T-cell (primary cell): ENCODE measurements around the gene MPEG1. TPM values are rescaled to one million over a fixed set of nuclear protein-coding genes. Genes with fewer than 3 reads are reported as not detected.

ENCODE experiments used
- ATAC-seq, 4 experiments: fragments of 200-7000 bp in 3 of 4; fragments of 150-1000 bp in 1 of 4; cut with Tn5 transposase; replicated peaks in 1 of 4; 1 replicate in 3 of 4; 2 replicates in 1 of 4; pipeline ENCODE4 v1.10.0; 2021; ENCODE audit warnings: moderate library complexity in 3 of 4, mild to moderate bottlenecking in 2 of 4, moderate number of reproducible peaks in 1 of 4
- CTCF ChIA-PET, 2 donors: fragments of 300-600 bp; sonication (Branson Sonifier 250); formaldehyde crosslinking; loops; one replicate each; lab custom pipeline; 2022; ENCODE audit warnings: antibody characterized with exemption in 2 of 2; lab: Charles Lee
- POLR2A ChIA-PET, 2 donors: fragments of 300-600 bp; sonication (Branson Sonifier 250); formaldehyde crosslinking; loops; one replicate each; lab custom pipeline; 2022; ENCODE audit warnings: antibody characterized with exemption in 2 of 2; lab: Charles Lee
- DNase-seq, 35 experiments: peaks; one replicate each; pipeline versions ENCODE4 v3.0.0 to v3.0.0-alpha.2; 2013 to 2023
- H3K27ac ChIP-seq: one replicate; pipeline ENCODE4 v1.5.1; 2013; ENCODE audit warnings: low read length
- H3K27me3 ChIP-seq, 2 experiments: replicated peaks in 1 of 2; 1 replicate in 1 of 2; 2 replicates in 1 of 2; pipeline versions ENCODE4 v1.6.1 to v1.7.0; 2013; ENCODE audit warnings: low read length in 1 of 2, mixed read lengths in 1 of 2; ENCODE audit not compliant: control insufficient read depth in 2 of 2, insufficient read depth in 2 of 2; ENCODE audit errors: extremely low read depth in 1 of 2
- H3K36me3 ChIP-seq, 2 donors: 1 replicate in 1 of 2; 2 replicates in 1 of 2; pipeline versions ENCODE4 v1.6.1 to v1.7.0; 2013; ENCODE audit warnings: low read length in 1 of 2; ENCODE audit not compliant: control insufficient read depth in 2 of 2, insufficient read depth in 1 of 2; ENCODE audit errors: extremely low read depth in 1 of 2
- H3K4me1 ChIP-seq, 2 experiments: 1 replicate in 1 of 2; 2 replicates in 1 of 2; pipeline versions ENCODE4 v1.6.1 to v1.7.0; 2013; ENCODE audit warnings: low read length in 2 of 2, mixed read lengths in 1 of 2; ENCODE audit not compliant: insufficient read depth in 2 of 2, control insufficient read depth in 1 of 2; ENCODE audit errors: extremely low read depth in 1 of 2
- H3K4me3 ChIP-seq, 2 donors: 1 replicate in 1 of 2; 2 replicates in 1 of 2; pipeline versions ENCODE4 v1.5.1 to v1.7.0; 2013; ENCODE audit warnings: mild to moderate bottlenecking in 2 of 2, low read length in 1 of 2, moderate library complexity in 1 of 2; ENCODE audit not compliant: control insufficient read depth in 1 of 2; ENCODE audit errors: extremely low read depth in 1 of 2
- H3K9me3 ChIP-seq: 2 replicates; pipeline ENCODE4 v1.7.0; 2013
- H3K27ac Mint-ChIP-seq, 2 donors: one replicate each; pipeline ENCODE4 v1.8.0; 2020 to 2021; ENCODE audit warnings: mild to moderate bottlenecking in 2 of 2, mixed read lengths in 2 of 2
- H3K27me3 Mint-ChIP-seq, 2 donors: one replicate each; pipeline ENCODE4 v1.8.0; 2021 to 2022; ENCODE audit warnings: mixed read lengths in 2 of 2
- H3K36me3 Mint-ChIP-seq: one replicate; pipeline ENCODE4 v1.8.0; 2021; ENCODE audit warnings: mixed read lengths
- H3K4me1 Mint-ChIP-seq, 3 donors: one replicate each; pipeline ENCODE4 v1.8.0; 2020 to 2022; ENCODE audit warnings: mixed read lengths in 3 of 3, mild to moderate bottlenecking in 1 of 3
- H3K4me3 Mint-ChIP-seq, 3 donors: one replicate each; pipeline ENCODE4 v1.8.0; 2020 to 2022; ENCODE audit warnings: mild to moderate bottlenecking in 3 of 3, mixed read lengths in 3 of 3, moderate library complexity in 3 of 3
- H3K9me3 Mint-ChIP-seq, 3 donors: one replicate each; pipeline ENCODE4 v1.8.0; 2020 to 2022; ENCODE audit warnings: mixed read lengths in 3 of 3
- WGBS: methylation state at CpG from one replicate; pipeline ENCODE4 v1.1.5; 2013; ENCODE audit warnings: missing lambda C conversion rate; ENCODE audit not compliant: insufficient coverage; 5-methylcytosine and 5-hydroxymethylcytosine counted together
- total RNA-seq, 35 experiments: library from RNA in 6 of 35; stranded (reverse) in 6 of 35; fragments of 120-200 nt in 1 of 35; gene quantifications; one replicate each; pipeline versions ENCODE4 v1.2.1 to v1.2.4 and lab custom pipeline; 2013 to 2026

The MPEG1 gene, protein sequence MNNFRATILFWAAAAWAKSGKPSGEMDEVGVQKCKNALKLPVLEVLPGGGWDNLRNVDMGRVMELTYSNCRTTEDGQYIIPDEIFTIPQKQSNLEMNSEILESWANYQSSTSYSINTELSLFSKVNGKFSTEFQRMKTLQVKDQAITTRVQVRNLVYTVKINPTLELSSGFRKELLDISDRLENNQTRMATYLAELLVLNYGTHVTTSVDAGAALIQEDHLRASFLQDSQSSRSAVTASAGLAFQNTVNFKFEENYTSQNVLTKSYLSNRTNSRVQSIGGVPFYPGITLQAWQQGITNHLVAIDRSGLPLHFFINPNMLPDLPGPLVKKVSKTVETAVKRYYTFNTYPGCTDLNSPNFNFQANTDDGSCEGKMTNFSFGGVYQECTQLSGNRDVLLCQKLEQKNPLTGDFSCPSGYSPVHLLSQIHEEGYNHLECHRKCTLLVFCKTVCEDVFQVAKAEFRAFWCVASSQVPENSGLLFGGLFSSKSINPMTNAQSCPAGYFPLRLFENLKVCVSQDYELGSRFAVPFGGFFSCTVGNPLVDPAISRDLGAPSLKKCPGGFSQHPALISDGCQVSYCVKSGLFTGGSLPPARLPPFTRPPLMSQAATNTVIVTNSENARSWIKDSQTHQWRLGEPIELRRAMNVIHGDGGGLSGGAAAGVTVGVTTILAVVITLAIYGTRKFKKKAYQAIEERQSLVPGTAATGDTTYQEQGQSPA
- 1 to 10 TPM in 4 of 5 donors, under 1 TPM in 1; 0.93 to 3.0 (median 1.4) TPM for total RNA-seq
- total RNA-seq (2013), result 7.4 TPM
- 0.05 to 20.9 (median 3.9) reads per million in 29 experiments for total RNA-seq (lab: John Stamatoyannopoulos, UW)

DNA sequence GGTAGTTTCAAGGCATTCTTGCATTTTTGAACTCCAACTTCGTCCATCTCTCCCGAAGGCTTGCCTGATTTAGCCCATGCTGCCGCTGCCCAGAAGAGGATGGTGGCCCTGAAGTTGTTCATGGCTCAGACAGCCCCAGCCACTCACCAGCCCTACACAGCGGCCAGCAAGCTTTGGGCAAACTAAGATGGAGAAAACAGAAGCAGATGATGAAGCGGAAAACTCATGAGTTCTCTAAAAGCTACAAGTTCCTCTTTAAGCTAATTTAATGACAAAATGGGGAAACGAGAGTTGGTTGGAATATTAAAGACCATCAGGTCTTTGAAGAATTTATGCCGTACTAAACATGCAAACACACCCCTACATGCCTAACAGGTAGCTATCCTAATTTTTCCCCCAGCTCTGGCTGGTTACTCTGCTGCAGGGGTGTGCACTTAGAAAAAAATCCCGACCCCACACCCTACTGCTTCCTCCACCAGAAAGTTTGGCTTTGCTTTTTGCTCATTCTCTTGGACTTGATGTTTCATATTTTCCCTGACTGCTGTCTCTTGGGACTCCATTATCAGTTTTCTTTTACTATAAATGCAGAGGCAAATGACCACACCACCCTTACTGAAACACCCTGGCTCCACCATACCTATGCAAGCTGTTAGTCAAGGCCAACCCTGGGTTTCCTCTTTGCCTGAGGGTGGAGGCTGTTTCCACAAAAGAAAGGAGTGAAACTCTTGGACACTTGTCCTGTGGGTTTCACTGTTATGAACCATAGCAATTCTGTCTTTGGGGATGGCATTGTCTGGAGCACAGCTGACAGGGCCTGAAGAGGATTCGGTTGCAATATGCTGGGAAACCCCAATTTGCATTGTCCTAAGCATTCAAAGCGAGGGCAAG lies at the start of gene MPEG1:
Gene MPEG1 (minus strand): TSS at position 184 of the 888 bp plus-strand sequence. CDS start 62 bp downstream, at position 122.
- ATAC-seq (no peak), DNase-seq (no peak)
- Histone ChIP-seq H3K9me3 (no peaks in the 10 kb centered on the region), H3K27ac (no peak within 1 kb of the TSS), H3K27me3 (peaks cover 0 to 5% of the 10 kb centered on the region in 2 experiments), H3K36me3 (no peaks in the 10 kb centered on the region), H3K4me1 (peaks cover 3 to 5% of the 10 kb centered on the region in 2 experiments), H3K4me3 (no peak within 1 kb of the TSS)
- peak within 1 kb of the TSS in 1 of 3 donors; percentile 53 for H3K4me3 Mint-ChIP-seq
- CTCF ChIA-PET, result interaction anchor here (0.6 to 0.9 kb wide), 2 partner anchors 12 to 42 kb away, joined by 3 read pairs; no protein-coding TSS in a partner anchor
- H3K27ac Mint-ChIP-seq, result peak within 1 kb of the TSS in 1 of 2 donors; percentile 65
- H3K27me3 Mint-ChIP-seq, result no peaks in the 10 kb centered on the region
- no peaks in the 10 kb centered on the region for H3K36me3 Mint-ChIP-seq
- POLR2A ChIA-PET, result no interaction called here
- H3K4me1 Mint-ChIP-seq, result peaks cover 15 to 24% (median 21%) of the 10 kb centered on the region in 3 donors
- H3K9me3 Mint-ChIP-seq, result no peaks in the 10 kb centered on the region
- WGBS, result 84% methylated on average over 6 of the region's 10 CpGs

DNA sequence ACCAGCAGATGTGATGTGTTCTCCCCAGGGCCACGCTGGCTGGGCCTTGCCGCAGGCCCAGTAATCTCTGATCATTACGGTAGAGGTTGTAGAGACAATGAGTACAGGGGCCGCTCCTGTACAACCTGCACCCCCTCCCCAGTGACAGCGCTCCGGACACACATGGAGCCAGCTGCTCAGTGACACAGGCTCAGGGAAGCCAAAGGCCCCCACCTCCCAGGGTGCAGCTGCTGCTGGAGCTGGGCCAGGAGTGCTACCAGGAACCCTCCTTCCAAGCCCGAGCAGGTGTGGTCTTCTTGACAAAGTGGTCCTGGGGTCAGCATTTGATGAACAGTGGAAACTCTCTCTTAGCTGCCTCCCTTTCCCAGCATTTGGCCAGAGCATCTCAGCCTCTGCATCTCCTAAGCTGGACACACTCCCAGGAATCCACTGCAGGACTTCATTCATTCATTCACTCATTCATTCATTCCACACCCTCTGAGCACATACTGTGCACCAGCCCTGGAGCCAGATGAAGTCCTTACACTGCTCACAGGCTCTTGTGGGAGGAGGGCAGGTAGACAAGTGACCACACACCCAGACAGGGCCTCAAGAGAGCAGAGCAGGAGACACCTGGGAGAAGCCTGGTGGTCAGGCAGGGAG lies 49.6 kb upstream of the MPEG1 start:
- H3K36me3 ChIP-seq, result no peaks in the 10 kb centered on the region
- WGBS, result 80% methylated on average over 1 of the region's 7 CpGs
- POLR2A ChIA-PET, result no interaction called here
- Mint-ChIP-seq H3K27ac (no peak overlapping the region), H3K27me3 (peaks cover 0 to 2% of the 10 kb centered on the region in 2 donors), H3K36me3 (no peaks in the 10 kb centered on the region), H3K4me1 (peaks cover 0 to 3% (median 0%) of the 10 kb centered on the region in 3 donors), H3K9me3 (no peaks in the 10 kb centered on the region), H3K4me3 (no peak overlapping the region)
- H3K4me1 ChIP-seq, result no peaks in the 10 kb centered on the region
- no peak for DNase-seq
- H3K4me3 ChIP-seq, result no peak overlapping the region
- peaks cover 0 to 20% of the 10 kb centered on the region in 2 experiments for H3K27me3 ChIP-seq
- no peak overlapping the region for H3K27ac ChIP-seq
- ATAC-seq, result no peak
- CTCF ChIA-PET, result no interaction called here
- no peaks in the 10 kb centered on the region for H3K9me3 ChIP-seq

DNA sequence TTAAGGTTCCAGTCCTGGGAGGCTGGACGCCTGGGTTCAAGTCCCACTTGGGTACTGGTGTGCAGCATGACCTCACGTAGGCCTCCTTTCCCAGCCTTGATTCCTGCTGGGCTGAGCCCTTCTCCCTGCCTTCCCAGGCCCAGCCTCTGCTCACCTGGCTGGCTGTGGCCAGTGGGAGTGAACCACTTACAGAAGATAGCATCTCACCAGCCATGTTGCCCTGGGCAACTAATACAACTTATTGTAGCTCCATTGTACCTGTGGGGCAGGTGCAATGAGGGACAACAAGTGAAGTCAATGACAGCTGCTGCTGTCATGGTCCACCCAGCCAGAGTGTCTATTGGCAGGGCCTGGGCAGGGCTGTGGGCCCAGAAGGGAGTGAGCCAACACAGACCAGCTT lies 48.4 kb upstream of the MPEG1 start:
- no peaks in the 10 kb centered on the region for H3K9me3 Mint-ChIP-seq
- H3K9me3 ChIP-seq, result no peaks in the 10 kb centered on the region
- WGBS, result 83% methylated on average over 2 of the region's 2 CpGs
- CTCF ChIA-PET, result no interaction called here
- no peak overlapping the region for H3K4me3 Mint-ChIP-seq
- POLR2A ChIA-PET, result no interaction called here
- H3K27ac Mint-ChIP-seq, result no peak overlapping the region
- no peak overlapping the region for H3K27ac ChIP-seq
- no peaks in the 10 kb centered on the region for H3K4me1 ChIP-seq
- peaks cover 0 to 2% of the 10 kb centered on the region in 2 donors for H3K27me3 Mint-ChIP-seq
- DNase-seq (no peak), ATAC-seq (no peak)
- no peaks in the 10 kb centered on the region for H3K36me3 Mint-ChIP-seq
- no peaks in the 10 kb centered on the region for H3K36me3 ChIP-seq
- peaks cover 0 to 21% of the 10 kb centered on the region in 2 experiments for H3K27me3 ChIP-seq
- peaks cover 0 to 3% (median 0%) of the 10 kb centered on the region in 3 donors for H3K4me1 Mint-ChIP-seq
- H3K4me3 ChIP-seq, result no peak overlapping the region

DNA sequence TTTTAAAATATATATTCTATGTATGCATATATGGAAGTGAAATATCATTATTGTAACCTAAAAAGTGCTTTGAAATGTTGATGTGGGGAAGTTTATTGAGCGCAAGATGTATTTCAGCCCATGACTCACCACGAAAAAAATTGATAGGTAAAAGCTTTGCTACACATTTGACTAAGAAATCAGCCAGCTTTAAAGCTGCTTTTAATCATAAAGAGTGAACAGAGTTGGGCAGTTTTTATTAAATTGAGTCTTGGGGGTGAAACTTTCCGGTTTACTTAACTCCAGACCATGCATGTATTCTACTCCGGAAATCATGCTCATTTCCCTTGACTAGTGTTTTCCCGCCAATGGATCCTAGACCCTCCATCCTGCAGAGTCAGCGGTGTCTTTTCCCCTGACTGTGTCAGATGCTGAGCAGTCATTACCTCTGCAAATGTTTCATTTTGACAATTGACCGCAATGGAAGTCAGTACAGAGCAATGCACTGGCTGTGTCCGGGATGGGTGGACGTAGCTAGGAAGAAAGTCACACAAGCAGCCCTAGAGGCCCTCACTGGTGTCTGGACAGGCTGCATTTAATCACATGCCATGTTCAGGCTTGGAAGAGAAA lies 47.2 kb upstream of the MPEG1 start:
- ChIA-PET POLR2A (no interaction called here), CTCF (interaction anchor here in 1 of 2 donors (0.6 kb wide), 1 partner anchor 9 kb away, joined by 3 read pairs; no protein-coding TSS in a partner anchor)
- ATAC-seq (no peak), DNase-seq (no peak)
- Histone ChIP-seq H3K9me3 (no peaks in the 10 kb centered on the region), H3K36me3 (no peaks in the 10 kb centered on the region), H3K4me3 (no peak overlapping the region), H3K27ac (no peak overlapping the region), H3K4me1 (no peaks in the 10 kb centered on the region), H3K27me3 (peaks cover 0 to 18% of the 10 kb centered on the region in 2 experiments)
- no peaks in the 10 kb centered on the region for H3K9me3 Mint-ChIP-seq
- peaks cover 0 to 5% (median 0%) of the 10 kb centered on the region in 3 donors for H3K4me1 Mint-ChIP-seq
- WGBS, result 77% methylated on average over 6 of the region's 9 CpGs
- no peaks in the 10 kb centered on the region for H3K36me3 Mint-ChIP-seq
- H3K4me3 Mint-ChIP-seq, result no peak overlapping the region
- H3K27ac Mint-ChIP-seq, result no peak overlapping the region
- H3K27me3 Mint-ChIP-seq, result peaks cover 0 to 2% of the 10 kb centered on the region in 2 donors

DNA sequence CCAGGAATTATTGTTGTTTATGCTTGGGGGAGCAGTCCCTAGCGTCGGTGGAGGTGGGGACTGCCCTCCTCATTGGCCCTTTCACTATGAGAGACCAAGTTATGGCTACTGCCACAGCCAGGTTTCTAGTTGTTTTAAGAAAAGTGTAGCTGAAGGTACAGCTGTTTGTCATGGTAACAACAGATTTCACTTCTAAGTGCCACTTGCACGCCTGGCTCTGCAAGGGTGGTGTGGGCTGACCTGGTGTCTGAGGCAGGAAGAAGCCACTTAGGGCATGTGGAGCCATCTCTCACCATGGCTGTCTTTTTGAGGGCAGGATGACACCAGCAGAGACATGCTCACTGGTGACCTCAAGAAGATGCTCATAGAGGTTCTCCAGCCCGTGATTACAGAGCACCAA lies 46.3 kb upstream of the MPEG1 start:
- H3K4me3 ChIP-seq, result no peak overlapping the region
- H3K4me3 Mint-ChIP-seq, result no peak overlapping the region
- H3K27ac ChIP-seq, result no peak overlapping the region
- no peaks in the 10 kb centered on the region for H3K9me3 ChIP-seq
- H3K27me3 Mint-ChIP-seq, result peaks cover 0 to 2% of the 10 kb centered on the region in 2 donors
- H3K36me3 ChIP-seq, result no peaks in the 10 kb centered on the region
- peaks cover 0 to 5% (median 0%) of the 10 kb centered on the region in 3 donors for H3K4me1 Mint-ChIP-seq
- H3K9me3 Mint-ChIP-seq, result no peaks in the 10 kb centered on the region
- no peak for ATAC-seq
- H3K4me1 ChIP-seq, result no peaks in the 10 kb centered on the region
- 89% methylated on average over 2 of the region's 4 CpGs for WGBS
- ChIA-PET POLR2A (no interaction called here), CTCF (no interaction called here)
- H3K36me3 Mint-ChIP-seq, result no peaks in the 10 kb centered on the region
- no peak overlapping the region for H3K27ac Mint-ChIP-seq
- no peak for DNase-seq
- peaks cover 0 to 18% of the 10 kb centered on the region in 2 experiments for H3K27me3 ChIP-seq
